ENCODE measurements around the gene FOXP1. TPM values are rescaled to one million over a fixed set of nuclear protein-coding genes. Genes with fewer than 3 reads are reported as not detected.

FOXP1 gene
- total RNA-seq, 2 experiments from 2014 or later, result 493 to 508 TPM

- POLR2A ChIA-PET, result interaction anchor here (0.6 to 1.6 kb wide), 6 partner anchors 9 to 512 kb away, joined by 3 to 7 read pairs (median 4); partner anchors contain the start of gene FOXP1
- intact Hi-C loops (cut with DNase I, micrococcal nuclease), result loop anchor here (1.0 to 10.0 kb wide), 5 partner anchors 60 to 520 kb away; no protein-coding TSS in a partner anchor
- Mint-ChIP-seq H3K4me3 (peak overlapping the region; percentile 36), H3K27ac (peak overlapping the region; percentile 86), H3K4me1 (ENCODE audit: low read depth) (peaks cover 86% of the 10 kb centered on the region), H3K36me3 (ENCODE audit: low read depth) (peaks cover 22% of the 10 kb centered on the region), H3K27me3 (no peaks in the 10 kb centered on the region), H3K9me3 (no peaks in the 10 kb centered on the region)
- ATAC-seq (ENCODE audit: poor library complexity), result no peak
- TF ChIP-seq CTCF (IDR thresholded peaks at IDR 0.05), result no peak
- no peak for DNase-seq
- CTCF ChIA-PET, result interaction anchor here (0.7 to 1.6 kb wide), 8 partner anchors 9 to 94 kb away, joined by 3 to 6 read pairs (median 3); no protein-coding TSS in a partner anchor
- H3K9me3 ChIP-seq (ENCODE audit: control insufficient read depth in 1 of 2, insufficient read depth in 1 of 2, low read length in 2 of 2), result no peaks in the 10 kb centered on the region
- H3K4me1 ChIP-seq (ENCODE audit: insufficient read depth, low read length), result peaks cover 57% of the 10 kb centered on the region
- H3K27ac ChIP-seq (ENCODE audit: low read depth in 1 of 2, low read length in 2 of 2), result peak overlapping the region in 1 of 2 donors; percentile 18
- H3K36me3 ChIP-seq (ENCODE audit: insufficient read depth, low read length), result peaks cover 16% of the 10 kb centered on the region
- no peaks in the 10 kb centered on the region for H3K27me3 ChIP-seq (ENCODE audit: control insufficient read depth in 1 of 2, insufficient read depth in 2 of 2, low read length in 2 of 2)
- H3K4me3 ChIP-seq (ENCODE audit: low read length), result no peak overlapping the region
Measured at GRCh38 chr3:71070497-71071463, 512.7 kb downstream of the FOXP1 start.

- no peak overlapping the region for H3K4me3 ChIP-seq (ENCODE audit: low read length)
- peaks cover 57% of the 10 kb centered on the region for H3K4me1 ChIP-seq (ENCODE audit: insufficient read depth, low read length)
- peaks cover 17% of the 10 kb centered on the region for H3K36me3 Mint-ChIP-seq (ENCODE audit: low read depth)
- H3K27ac ChIP-seq (ENCODE audit: low read depth in 1 of 2, low read length in 2 of 2), result peak overlapping the region in 1 of 2 donors; percentile 18
- no peaks in the 10 kb centered on the region for H3K9me3 ChIP-seq (ENCODE audit: control insufficient read depth in 1 of 2, insufficient read depth in 1 of 2, low read length in 2 of 2)
- H3K27me3 ChIP-seq (ENCODE audit: control insufficient read depth in 1 of 2, insufficient read depth in 2 of 2, low read length in 2 of 2), result no peaks in the 10 kb centered on the region
- CTCF ChIA-PET, result interaction anchor here (0.7 to 2.2 kb wide), 9 partner anchors 9 to 95 kb away, joined by 3 to 7 read pairs (median 3); no protein-coding TSS in a partner anchor
- peak; percentile 24 for ATAC-seq (ENCODE audit: poor library complexity)
- H3K36me3 ChIP-seq (ENCODE audit: insufficient read depth, low read length), result peaks cover 14% of the 10 kb centered on the region
- no peaks in the 10 kb centered on the region for H3K27me3 Mint-ChIP-seq
- H3K4me1 Mint-ChIP-seq (ENCODE audit: low read depth), result peaks cover 78% of the 10 kb centered on the region
- H3K4me3 Mint-ChIP-seq, result peak overlapping the region; percentile 57
- intact Hi-C loops (cut with DNase I, micrococcal nuclease), result loop anchor here (1.0 to 10.0 kb wide), 9 partner anchors 59 to 519 kb away; partner anchors contain the start of gene FOXP1 (in 1 of the 2)
- DNase-seq, result peak; percentile 52 to 84 (median 70)
- TF ChIP-seq CTCF (IDR thresholded peaks at IDR 0.05), result peak; percentile 74
- H3K27ac Mint-ChIP-seq, result peak overlapping the region; percentile 86
- H3K9me3 Mint-ChIP-seq, result no peaks in the 10 kb centered on the region
- POLR2A ChIA-PET, result interaction anchor here (0.6 to 1.4 kb wide), 3 partner anchors 15 to 188 kb away, joined by 3 to 7 read pairs (median 3); no protein-coding TSS in a partner anchor
Measured at GRCh38 chr3:71069797-71070196, 513.7 kb downstream of the FOXP1 start.

GRCh38 chr3:71067977-71068654, 515.4 kb downstream of the FOXP1 start:
- Mint-ChIP-seq H3K4me1 (ENCODE audit: low read depth) (peaks cover 67% of the 10 kb centered on the region), H3K36me3 (ENCODE audit: low read depth) (peaks cover 6% of the 10 kb centered on the region), H3K9me3 (no peaks in the 10 kb centered on the region), H3K4me3 (peak overlapping the region; percentile 9), H3K27ac (peak overlapping the region; percentile 88), H3K27me3 (no peaks in the 10 kb centered on the region)
- TF ChIP-seq CTCF (IDR thresholded peaks at IDR 0.05), result no peak
- Histone ChIP-seq H3K27ac (ENCODE audit: low read depth in 1 of 2, low read length in 2 of 2) (peak overlapping the region; percentile 32 to 52), H3K27me3 (ENCODE audit: control insufficient read depth in 1 of 2, insufficient read depth in 2 of 2, low read length in 2 of 2) (no peaks in the 10 kb centered on the region), H3K9me3 (ENCODE audit: control insufficient read depth in 1 of 2, insufficient read depth in 1 of 2, low read length in 2 of 2) (no peaks in the 10 kb centered on the region), H3K4me1 (ENCODE audit: insufficient read depth, low read length) (peaks cover 53% of the 10 kb centered on the region), H3K4me3 (ENCODE audit: low read length) (no peak overlapping the region), H3K36me3 (ENCODE audit: insufficient read depth, low read length) (peaks cover 2% of the 10 kb centered on the region)
- intact Hi-C loops (cut with DNase I, micrococcal nuclease), result loop anchor here (2.0 to 10.0 kb wide), 5 partner anchors 237 to 514 kb away; partner anchors contain the start of gene FOXP1 (in 1 of the 2)
- peak in 3 of 14 experiments; percentile 42 to 55 (median 50) for DNase-seq
- no peak for ATAC-seq (ENCODE audit: poor library complexity)
- ChIA-PET POLR2A (interaction anchor here (0.7 to 1.9 kb wide), 6 partner anchors 10 to 516 kb away, joined by 3 to 10 read pairs (median 4); no protein-coding TSS in a partner anchor), CTCF (interaction anchor here (0.9 to 2.2 kb wide), 3 partner anchors 9 to 77 kb away, joined by 3 to 7 read pairs (median 3); no protein-coding TSS in a partner anchor)
